Hematopoietic multipotent progenitor cell treated with erythropoietin and hydrocortisone succinate and interleukin-3 and kit ligand, for 15 days (in vitro differentiated cells): ENCODE data around the gene CC2D2A.

Source experiments
- DNase-seq: peaks from one replicate; pipeline ENCODE4 v3.0.0-alpha.2; 2015; ENCODE audit warnings: low spot score

The CC2D2A gene

DNA sequence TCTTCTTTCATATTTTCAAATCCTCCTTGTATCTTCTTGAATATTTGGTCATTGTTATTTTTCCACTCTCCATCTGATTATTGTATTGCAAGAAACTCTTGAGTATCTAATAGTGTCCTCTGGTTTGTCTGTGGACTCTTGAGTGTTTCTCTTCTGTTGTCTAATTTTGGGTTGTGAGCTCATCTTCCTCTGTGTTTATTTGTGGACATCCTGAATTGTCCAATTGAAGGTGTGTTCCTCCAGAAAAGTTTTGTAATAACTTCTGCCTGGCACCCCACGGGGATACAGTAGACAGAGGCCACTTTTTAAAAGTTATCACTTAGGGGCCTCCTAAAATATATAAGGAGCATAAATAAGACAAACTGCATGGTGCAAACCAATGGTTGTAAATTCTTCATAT is 3.1 kb upstream of the CC2D2A start:
- no peak for DNase-seq

DNA sequence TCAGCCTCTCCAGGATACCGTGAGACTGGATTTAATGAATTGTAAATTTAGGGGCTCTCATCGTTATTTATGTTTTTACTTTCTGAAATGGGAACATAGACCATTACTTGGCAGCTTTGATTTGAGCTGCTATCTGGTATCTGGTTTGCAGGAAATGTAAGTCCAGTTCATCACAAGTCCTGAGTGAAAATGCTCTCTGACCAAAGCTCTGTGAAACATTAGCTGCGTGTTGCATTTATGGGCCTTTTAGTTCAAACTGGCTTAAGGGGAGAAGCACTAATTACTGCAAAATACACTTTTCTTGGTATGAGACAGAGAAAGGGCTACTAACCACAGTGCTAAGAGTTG is 420 bp downstream of the CC2D2A start:
- DNase-seq, result no peak

DNA sequence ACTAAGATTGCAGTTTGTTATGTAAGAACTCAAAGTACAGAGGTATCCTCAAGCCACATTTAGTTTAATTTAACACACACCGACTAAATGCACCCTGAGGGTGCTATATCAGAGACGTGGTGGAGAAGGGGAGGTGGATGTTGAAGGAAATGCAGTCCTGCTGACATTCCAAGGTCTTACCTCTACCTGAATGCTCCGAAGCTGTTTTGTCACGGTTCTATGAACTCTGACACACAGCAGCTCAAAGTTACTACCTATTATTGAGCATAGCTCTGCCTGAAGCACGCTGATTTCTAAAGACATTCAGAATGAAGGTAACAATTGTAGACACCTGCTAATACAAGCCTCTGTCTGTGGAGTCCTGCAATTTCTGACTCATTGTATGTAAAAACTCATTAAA is 6.7 kb downstream of the CC2D2A start:
- DNase-seq, result no peak

DNA sequence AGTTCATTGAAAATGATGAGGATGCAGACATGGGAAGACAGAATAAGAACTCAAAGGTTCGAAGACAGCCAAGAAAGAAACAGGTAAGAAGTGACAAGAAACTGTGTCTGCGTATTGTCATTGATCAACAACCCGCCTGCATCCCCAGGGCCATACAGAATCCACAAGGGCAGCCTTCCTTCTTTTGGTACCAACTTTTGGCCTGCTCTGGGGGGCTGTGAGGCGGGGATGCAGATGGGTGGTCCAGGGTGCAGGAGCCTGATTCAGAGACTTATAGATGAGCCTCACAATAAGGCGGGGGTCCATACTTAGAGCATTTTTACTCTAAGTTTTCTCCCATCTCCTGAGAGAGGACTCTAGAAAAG is 9.0 kb downstream of the CC2D2A start:
- DNase-seq, result no peak

DNA sequence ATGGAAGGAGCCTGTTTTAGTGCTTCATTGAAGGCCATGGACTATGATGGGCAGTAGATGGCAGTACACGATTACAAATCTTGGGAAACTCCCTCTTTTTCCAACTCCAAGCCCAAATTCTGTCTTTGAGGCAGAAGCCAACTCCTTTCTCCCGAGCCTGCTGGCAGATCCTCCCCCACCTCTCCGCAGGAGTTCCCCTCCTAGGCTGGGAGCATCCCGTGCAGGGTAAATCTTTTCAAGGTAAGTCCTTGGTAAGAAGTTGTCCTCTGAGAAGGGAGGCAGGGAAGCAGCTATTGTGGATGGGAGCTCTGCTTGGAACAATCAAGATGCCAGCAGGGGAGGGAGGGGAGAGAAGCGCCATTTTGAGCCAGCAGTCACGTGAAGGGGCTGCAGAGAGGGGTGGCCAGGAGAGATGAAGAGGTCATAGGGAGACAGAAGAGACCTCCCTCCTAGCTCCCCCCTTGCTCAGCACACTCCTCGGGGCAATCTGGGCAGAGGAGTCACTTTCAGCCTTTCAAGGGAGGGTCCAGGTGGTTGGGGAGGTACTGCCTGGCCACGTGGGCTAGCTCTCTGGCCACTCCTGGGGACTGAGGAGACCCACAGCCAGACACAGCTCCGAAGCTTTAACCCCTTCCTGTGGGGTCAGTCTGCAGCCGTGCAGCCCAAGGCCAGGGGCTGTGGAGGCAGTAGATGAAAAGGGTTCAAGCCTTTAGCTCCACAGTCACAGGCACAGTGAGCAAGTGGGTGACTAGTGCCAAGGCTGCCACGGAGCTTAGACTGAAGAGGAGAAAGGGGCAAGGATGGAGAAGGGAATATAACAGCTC is 9.6 kb downstream of the CC2D2A start:
- DNase-seq, result peak; percentile 13

DNA sequence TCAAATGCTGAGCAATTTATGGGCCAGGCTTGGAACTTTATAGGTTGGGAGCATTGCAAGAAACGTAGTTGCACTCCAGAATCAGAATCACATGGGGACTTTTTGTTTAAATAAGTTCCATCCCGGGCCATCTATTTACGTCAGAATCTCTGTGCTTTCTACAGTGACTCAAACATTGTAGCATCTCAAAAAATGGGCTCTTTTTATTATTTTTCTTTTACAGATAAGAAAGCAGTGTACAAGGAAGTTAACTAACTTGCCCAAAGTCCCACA is 10.2 kb downstream of the CC2D2A start:
- DNase-seq, result no peak

DNA sequence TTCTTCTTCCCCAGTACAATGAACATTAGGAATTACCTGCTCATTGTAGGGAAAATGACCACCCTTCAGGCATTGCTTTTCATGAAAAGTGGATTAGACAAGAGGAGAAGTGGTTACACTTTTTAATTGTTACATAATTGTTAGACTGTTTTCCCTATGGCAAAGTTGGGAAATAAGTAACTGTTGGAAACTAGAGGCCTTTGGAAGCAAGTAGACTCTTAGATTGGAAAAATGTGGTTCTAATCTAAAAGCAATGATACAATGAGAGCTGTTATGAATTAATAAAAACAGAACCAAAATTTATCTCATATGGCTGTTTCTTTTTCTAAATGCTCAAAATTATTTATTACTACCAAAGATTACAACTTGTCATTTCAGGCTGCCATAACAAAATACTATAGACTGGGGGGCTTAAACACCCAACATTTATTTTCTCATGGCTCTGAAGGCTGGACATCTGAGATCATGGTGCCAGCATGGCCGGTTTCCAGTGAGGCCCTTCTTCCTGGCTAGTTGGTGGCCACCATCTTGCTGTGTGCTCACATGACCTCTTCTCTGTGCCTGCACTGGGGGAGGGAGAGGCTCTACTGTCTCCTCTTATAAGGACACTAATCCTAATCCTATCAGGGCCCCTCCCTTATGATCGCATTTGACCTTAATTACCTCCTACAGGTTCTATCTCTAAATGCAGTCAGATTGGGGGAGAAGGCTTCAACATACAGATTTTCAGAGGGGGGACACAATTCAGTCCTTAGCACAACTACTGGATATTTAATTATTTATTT is 12.5 kb downstream of the CC2D2A start:
- no peak for DNase-seq

DNA sequence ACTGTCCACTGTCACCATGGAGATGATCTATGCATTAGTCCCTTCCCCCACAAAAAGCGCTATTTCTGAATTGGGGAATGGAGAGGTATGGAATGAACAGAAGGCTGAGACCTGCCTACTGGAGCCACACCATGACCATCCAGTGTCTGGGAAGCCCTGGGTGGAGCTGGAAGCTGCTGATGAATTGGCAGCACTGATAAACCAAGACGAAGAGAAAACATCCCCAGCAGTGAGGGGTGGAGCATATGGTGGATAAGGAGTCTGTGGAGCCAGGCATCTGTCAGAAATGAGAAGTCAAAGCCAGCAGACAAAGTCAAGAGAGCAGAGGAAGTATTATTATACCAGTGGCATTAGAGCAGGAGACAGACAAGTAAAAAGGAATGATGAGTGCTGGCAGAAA is 13.2 kb downstream of the CC2D2A start:
- no peak for DNase-seq

DNA sequence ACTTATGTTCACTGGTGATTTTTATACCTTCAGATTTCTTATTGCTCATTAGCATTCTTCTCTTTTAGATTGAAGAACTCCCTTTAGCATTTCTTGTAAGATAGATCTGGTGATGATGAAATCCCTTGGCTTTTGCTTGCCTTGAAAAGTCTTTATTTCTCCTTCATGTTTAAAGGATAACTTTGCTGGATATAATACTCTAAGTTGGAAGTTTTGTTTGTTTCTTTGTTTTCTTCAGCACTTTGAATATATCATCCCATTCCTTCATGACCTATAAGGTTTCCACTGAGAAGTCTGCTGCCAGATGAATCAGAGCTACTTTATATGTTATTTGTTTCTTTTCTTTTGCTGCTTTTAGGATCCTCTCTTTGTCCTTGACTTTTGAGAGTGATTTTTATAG is 18.5 kb downstream of the CC2D2A start:
- no peak for DNase-seq

DNA sequence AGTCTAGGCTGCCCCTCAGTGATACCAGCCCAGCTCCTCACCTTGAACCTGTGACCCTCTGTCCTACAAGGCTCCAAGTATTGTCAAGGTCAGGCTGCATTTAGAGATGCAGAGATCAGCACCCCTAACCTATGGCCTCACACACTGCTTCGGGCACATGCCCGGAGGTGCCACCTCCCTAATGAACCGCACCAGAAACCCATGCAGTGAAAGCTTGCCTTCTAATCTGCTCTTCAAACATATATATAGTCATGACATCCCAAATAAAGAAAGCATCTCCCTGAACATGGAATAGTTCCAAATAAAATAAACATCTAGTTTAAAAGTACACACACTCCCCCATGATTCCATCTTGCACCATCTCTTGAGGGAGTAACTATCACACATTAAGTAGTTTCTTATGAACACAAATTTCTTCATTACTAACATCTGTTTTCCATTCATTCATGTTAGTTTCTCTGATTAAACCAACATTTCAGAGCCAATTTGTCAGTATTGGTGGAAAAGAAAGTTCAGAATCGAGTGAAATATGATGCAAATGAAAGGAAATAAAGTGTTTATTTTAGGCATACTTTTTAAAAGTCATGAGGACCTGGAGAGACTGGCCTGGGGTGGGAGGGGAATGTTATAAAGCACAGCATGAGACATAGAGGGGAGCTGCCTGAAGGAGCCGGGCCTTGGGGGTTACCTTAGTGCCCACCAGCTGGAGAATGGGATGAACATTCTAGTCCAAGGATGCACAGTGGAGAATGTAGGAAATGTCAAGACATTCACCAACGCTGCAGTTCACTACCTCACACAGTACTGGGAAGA is 19.2 kb downstream of the CC2D2A start:
- DNase-seq, result no peak

DNA sequence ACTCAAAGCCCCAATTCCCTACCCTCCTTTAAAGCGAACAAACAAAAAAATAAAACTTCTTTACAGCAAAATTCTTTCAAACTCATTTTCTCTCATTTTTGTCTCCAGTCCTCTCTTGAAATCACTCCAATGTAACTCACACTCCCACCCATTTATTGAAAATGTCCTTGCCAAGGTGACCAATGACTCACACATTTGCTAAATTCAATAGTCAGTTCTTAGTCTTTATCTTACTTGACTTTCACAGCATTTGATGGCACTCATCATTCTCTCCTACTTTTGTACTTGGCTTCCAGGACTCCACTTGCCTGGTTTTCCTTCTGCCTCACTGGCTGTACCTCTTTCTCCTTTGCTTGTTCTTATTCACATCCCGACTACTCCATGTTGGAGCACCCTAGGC is 19.9 kb downstream of the CC2D2A start:
- DNase-seq, result no peak

DNA sequence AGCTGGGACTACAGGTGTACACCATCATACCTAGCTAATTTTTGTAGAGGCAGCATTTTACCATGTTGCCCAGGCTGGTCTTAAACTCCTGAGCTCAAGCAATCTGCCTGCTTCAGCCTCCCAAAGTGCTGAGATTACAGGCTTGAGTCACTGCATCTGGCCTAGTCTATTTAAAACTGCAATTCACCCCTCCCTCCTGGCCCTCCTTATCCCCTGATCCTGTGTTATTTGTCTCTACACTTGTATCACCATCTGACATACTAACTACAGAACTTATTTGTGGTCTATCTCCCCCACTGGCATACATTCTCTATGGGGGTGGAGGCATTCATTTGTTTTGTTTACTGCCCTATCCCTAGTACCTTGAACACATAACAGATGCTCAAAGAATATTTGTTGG is 23.7 kb downstream of the CC2D2A start:
- DNase-seq, result no peak

DNA sequence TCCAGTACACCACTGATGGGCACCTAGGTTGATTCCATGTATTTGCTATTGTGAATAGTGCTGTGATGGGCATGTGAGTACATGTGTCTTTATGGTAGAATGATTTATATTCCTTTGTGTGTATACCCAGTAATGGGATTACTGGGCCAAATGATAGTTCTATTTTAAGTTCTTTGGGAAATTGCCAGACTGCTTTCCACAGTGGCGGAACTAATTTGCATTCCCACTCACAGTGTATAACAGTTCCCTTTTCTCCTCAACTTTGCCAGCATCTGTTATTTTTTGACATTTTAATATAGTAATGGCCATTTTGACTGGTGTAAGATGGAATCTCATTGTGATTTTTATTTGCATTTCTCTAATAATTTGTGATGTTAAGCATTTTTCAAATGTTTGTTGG is 25.9 kb downstream of the CC2D2A start:
- no peak for DNase-seq

DNA sequence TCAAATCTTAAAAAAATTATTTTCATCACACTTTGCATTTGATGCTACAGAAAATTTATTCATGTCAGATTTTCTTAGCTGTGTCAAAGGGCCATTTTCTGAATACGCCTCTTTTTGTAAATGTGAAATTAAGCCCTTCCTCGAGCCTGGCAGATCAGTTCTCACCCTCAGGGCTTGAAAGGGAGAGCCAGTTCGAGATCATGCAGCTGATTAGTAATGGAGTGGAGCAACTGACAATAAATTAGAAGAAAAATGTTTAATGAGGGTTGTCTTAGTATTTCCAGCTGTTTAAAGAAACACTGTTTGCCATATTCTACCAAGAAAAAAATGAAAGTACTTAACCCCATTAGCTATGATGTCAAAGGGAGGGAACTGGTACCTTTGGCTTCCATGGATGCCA is 28.7 kb downstream of the CC2D2A start:
- no peak for DNase-seq

DNA sequence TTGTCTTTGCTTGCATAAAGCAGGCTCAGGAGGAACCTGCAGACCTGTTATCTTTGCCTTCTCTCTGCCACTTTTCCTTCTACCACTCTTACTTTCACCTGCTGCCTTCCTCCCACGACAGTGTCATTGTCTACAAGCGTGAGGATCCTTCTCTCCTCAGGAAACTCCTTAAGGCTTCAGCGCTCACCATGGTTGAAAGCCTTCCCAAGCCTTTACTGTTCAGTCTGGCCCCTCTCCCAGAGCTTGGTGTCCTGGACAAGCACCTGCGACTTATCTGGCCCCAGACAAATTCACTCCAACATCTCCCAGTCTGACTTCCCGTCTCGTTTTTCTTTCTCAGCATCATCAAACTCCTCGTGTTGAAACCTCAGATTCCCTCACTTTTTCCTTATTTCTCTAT is 31.0 kb downstream of the CC2D2A start:
- no peak for DNase-seq

DNA sequence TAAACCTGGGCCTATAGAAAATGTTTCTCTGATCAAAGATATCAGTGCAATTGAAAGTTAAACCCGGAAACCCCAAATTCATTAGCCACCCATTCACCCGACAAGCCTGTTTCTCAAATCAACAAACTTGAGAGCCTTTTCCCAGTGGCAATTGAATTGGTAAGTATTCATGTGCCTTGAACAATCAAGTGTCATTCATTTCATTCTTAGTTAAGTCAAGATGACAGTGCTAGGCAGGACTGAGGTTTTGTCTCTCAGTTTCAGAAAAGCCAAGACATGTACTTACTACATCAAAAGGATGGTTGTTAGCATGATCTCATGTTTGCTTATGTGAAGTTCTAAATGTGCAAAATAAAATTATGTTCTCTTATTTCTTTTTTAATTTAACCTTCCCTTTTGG is 32.3 kb downstream of the CC2D2A start:
- DNase-seq, result no peak

DNA sequence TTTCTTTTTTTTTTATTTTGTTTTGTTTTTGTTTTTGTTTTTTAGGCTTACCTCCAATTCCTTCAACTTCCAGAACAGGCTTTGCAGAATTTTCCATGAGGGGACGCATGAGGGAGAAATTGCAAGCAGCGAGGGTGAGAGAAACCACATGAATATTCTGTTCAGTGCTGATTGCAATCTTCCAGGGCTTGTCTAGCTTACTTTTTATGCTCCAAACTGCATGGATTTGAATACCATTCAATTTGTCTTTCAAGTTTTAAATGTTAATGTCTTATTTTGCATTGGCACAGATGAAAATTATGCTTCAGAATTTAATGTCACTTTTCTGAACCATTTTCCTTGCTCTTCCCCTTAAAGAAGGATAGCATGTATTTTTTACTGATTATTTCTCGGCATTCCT is 32.7 kb downstream of the CC2D2A start:
- no peak for DNase-seq

DNA sequence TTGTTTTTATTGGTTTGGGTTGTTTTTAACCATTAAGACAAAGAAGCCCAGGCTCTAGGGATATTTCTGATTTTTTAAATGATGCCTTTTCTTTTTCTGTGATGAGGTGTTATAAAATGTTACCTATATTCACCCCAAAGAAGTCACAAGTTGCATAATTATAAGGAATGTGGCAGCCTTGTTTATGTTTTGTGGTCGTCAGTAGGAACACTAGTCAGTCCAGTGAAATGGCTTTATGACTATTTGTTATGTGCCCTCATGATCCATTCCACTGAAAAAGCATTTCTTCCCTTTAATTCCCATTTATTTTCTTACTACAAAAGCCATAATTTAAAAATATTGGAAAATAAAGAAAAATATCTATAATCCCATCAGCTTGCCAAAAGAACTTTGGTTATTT is 34.4 kb downstream of the CC2D2A start:
- DNase-seq, result no peak

DNA sequence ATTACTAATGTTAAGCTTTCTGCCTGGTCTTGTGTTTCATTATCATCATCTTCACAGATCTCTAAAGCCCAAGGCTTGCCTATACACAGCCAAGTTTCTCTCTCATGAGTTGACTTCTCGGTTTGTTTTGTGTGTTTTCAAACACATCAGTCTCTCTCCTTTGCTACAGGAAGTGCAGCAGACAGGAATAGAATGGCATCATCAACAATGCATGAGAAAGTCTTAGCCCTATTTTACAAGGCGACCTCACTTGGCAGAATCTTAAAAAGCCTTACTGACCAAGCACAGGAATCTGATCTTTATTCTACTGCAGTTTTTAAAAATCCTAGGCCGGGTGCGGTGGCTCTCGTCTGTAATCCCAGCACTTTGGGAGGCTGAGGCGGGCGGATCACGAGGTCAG is 36.8 kb downstream of the CC2D2A start:
- no peak for DNase-seq

DNA sequence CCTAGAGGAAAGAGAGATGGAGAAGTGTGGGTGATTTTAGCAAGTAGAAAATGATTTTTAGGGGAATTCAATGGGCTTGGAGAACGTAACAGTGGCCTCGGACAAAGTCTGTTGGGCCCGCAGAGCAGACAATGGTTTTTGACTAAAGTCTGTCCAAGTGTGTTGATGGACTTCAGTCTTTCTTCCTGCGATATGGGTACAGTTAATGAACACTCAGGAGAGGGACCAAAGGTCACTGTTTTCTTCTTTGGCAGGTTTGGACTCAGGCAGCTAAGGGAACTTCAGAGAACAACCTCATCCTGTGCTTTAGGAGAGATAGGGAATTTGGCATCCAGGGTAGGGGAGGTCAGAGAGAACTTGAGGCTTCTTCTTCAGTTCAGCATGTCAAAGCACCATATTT is 38.0 kb downstream of the CC2D2A start:
- DNase-seq, result no peak

DNA sequence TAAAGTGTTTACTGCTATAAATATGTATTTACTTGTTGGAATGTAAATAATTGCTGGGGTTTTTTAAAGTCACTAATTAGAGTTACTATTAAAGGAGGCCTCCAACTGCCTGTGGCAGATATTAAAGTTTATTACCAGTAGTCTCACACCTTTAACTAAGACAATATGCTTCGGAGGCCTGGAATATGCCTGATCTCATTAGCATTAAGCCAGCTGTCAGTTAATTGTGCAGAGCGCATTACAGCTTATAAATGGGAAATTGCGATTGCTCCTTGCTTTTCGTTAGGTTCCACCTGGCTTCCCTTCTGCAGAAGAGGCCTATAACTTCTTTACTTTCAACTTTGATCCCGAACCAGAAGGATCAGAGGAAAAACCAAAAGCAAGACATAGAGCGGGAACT is 41.3 kb downstream of the CC2D2A start:
- DNase-seq, result no peak

DNA sequence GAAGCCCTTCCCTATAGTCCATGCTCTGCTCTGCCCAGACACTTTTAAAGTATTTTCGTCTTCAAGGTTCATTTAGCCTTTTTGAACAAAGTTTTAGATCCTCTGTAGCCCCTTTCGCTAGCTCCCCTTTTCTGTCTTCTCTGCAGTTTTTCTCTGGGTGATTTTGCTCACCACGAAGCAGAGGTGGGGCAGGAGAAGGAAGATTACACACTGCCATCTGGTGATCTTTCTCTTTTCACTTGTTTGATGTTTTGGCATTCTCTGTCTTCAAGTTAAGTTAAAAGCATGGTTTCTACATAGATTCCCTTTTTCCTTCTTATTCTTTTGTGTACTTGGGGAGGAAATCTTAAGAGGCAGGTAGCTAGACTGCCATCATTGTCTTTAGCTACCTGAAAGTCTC is 43.9 kb downstream of the CC2D2A start:
- DNase-seq, result no peak

DNA sequence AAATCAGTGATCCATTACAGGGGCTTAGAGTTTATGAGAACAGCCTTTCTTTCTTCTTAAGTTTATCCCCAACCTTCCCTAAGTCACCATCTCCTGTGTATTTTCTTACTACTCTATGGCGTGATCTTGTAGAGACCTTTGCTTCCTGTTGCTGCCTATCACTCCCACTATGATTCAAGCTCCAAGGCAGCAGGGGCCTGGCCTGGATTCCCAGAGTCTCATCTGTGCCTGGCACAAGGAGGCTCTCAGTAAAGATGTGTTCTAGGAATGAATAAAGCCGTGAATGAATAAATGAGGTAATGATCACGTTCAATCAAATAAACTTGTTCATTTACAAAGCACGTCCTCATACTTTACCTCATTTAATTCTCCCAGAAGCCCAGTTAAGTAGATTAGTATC is 45.4 kb downstream of the CC2D2A start:
- DNase-seq, result no peak
